ENCODE measurements around the gene CTBP2.

Gene CTBP2

DNA sequence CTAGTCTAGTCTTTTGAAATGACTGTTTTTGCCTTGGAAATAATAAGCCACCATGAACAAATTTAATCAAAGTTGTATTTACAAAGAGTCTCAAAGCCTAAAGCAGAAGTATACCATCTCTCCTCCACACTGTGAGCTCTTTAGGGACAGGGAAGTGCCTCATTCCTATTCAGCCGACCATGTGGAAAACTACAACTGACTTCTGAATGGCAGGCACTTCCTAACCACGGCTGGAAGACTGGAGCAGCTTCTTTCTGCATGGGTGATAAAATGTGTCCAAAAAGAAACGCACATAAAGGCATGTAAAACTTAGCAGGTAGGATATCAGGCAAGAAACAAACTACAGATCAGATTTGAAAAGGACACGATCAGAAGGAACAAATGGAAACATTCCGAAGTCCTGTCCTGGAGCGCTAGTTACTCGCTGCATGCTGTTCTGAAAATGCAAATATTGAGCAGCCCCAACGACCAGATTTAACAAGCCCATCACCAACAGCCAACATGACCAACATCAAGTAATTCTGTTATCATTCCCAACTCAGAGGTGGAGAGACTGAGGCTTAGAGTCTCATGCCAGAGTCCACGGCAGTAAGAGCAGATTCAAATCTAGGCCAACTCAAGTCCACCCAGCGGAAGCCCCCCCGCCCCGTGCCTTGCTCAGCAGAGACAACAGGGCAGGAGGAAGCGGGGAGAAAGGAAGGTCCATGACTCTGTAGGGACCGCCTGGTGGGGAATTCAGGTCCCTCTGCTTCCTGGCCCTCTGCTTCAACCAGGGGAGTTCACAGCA, 26.5 kb downstream of the CTBP2 start:
- H3K4me3 ChIP-seq (ENCODE audit: low read depth, low read length): no peak overlapping the region
- ChIA-PET CTCF (no interaction called here), POLR2A (no interaction called here)
- TF ChIP-seq CTCF (IDR thresholded peaks at IDR 0.05; ENCODE audit: insufficient read depth, low read length, missing control alignments): no peak
- no peak for DNase-seq (ENCODE audit: low read depth, low spot score)

GRCh38 chr10:125132344-125132743, 28.0 kb downstream of the CTBP2 start:
- H3K4me3 ChIP-seq (ENCODE audit: low read depth, low read length): no peak overlapping the region
- no peak for TF ChIP-seq CTCF (IDR thresholded peaks at IDR 0.05; ENCODE audit: insufficient read depth, low read length, missing control alignments)
- CTCF ChIA-PET: no interaction called here
- POLR2A ChIA-PET: no interaction called here
- DNase-seq (ENCODE audit: low read depth, low spot score): no peak

DNA sequence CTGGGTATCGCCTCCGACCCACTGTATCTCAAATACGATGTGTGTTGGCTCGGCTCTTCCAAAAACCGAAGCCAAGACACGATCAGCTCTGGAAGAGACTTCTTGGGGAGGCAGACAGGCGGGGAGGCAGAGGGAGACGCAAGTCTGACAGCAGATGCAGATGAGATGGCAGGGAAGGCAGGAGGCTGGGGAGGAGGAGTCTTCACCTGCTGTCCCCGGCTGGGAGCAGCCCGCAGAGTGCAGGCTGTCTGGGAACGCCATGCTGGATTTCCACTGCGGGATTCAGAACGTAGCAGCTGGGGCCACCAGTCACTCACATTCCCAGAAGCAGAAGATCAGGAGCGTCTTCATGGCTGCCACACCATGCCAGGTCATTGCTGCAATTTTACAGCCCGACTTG, 29.4 kb downstream of the CTBP2 start:
- ChIA-PET CTCF (no interaction called here), POLR2A (no interaction called here)
- no peak for DNase-seq (ENCODE audit: low read depth, low spot score)
- no peak overlapping the region for H3K4me3 ChIP-seq (ENCODE audit: low read depth, low read length)
- TF ChIP-seq CTCF (IDR thresholded peaks at IDR 0.05; ENCODE audit: insufficient read depth, low read length, missing control alignments): no peak

DNA sequence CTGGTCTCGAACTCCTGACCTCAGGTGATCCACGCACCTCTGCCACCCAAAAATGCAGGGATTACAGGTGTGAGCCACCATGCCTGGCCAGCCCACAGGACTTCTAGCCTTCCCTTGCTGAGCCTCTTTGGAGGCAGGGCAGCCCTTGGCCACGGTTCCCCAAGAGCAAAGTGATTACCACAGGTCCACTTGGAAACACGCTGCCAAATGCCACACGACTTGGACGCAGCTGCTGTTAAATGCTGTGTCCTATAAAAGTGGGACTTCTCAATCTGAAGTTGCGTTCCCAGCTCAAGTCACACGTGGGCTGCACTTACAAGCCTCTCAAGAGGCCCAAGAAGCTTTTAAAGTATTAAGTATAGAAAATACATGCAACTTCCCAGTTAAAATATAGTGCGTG, 30.1 kb downstream of the CTBP2 start:
- POLR2A ChIA-PET: interaction anchor here (0.6 kb wide), 1 partner anchor 711 kb away, joined by 3 read pairs; no protein-coding TSS in a partner anchor

GRCh38 chr10:125129076-125129458, 31.3 kb downstream of the CTBP2 start:
- CTCF ChIA-PET: interaction anchor here (1.3 kb wide), 2 partner anchors 11 to 16 kb away, joined by 4 read pairs; no protein-coding TSS in a partner anchor
- POLR2A ChIA-PET: no interaction called here
- H3K4me3 ChIP-seq (ENCODE audit: low read depth, low read length): no peak overlapping the region
- no peak for DNase-seq (ENCODE audit: low read depth, low spot score)
- TF ChIP-seq CTCF (IDR thresholded peaks at IDR 0.05; ENCODE audit: insufficient read depth, low read length, missing control alignments): no peak

More for the DNA sequence above, 30.1 kb downstream of the CTBP2 start:
- CTCF ChIA-PET: no interaction called here
- DNase-seq (ENCODE audit: low read depth, low spot score): no peak
- no peak for TF ChIP-seq CTCF (IDR thresholded peaks at IDR 0.05; ENCODE audit: insufficient read depth, low read length, missing control alignments)
- H3K4me3 ChIP-seq (ENCODE audit: low read depth, low read length): no peak overlapping the region

DNA sequence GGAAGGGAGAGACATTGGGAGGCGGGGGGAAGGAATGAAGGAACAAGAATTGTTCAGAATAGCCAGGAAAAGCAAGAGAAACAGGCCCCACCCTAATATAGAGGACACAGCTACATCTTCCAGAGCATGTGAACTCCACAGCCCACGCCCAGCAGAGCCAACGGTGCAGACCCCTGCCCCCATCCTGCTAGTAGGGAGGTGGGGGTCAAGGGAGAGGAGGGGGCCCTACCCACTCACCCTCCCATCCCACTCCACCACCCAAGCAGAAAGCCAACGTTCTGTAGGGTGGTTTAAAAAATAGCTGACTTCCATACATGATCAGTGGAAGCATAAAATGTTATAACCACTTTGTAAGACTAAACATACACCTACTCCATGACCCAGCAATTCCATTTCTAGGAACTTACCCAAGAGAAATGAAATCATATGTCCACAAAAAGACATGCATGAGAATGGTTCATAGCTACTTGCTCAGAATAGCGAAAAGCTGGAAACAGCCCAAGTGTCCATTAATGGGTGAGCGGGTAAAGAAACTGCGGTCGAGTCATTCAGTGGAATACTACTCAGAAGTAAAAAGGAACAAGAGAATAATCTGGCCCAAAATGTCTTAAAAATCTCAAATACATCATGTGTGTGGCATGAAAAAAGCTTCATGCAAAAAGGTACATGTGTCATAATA, 31.8 kb downstream of the CTBP2 start:
- POLR2A ChIA-PET: no interaction called here
- DNase-seq (ENCODE audit: low read depth, low spot score): no peak
- no peak overlapping the region for H3K4me3 ChIP-seq (ENCODE audit: low read depth, low read length)
- TF ChIP-seq CTCF (IDR thresholded peaks at IDR 0.05; ENCODE audit: insufficient read depth, low read length, missing control alignments): no peak
- CTCF ChIA-PET: interaction anchor here (1.2 to 1.3 kb wide), 3 partner anchors 8 to 17 kb away, joined by 3 to 4 read pairs (median 4); no protein-coding TSS in a partner anchor
